NK-92 treated with Interleukin-12 subunit alpha and Interleukin-12 subunit beta, amount 100 ng/mL, for 24 hours (cell line): ENCODE measurements around the gene ABHD10.
A peak's percentile ranks its signal among the peaks of the same experiment; 100 is the strongest.

ENCODE experiments used
- DNase-seq: peaks from one replicate; lab custom pipeline; 2025; lab: John Stamatoyannopoulos, UW

The ABHD10 gene

GRCh38 chr3:111965484-111965883 lies 13.3 kb upstream of the ABHD10 start:
- DNase-seq: no peak

GRCh38 chr3:111967068-111967467 lies 11.8 kb upstream of the ABHD10 start:
- DNase-seq: no peak

DNA sequence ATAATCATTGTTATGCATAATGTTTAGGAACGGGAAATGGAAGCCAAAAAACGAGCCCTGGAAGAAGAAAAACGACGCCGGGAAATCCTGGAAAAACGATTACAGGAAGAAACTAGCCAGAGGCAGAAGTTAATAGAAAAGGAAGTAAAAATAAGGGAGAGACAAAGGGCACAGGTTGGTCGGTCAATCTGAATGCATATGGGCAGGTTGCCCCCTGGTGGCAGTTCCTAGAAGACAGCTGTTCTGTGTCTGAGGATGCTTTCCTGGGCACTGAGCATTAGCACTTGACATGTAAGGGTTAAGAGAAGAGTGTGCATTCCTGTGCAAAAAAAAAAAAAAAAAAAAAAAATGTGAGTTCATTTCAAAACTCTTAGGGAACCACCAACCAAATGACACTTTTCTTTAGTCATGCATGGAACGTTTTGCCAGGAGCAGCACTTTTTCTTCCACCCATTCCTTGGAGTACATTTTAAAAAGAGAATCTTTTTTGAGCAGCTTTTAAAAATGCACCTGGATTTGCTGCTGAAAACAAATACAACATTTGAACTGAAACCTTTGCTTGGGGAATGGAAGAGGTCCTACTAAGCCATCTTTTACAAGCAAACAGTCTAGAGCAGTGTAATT lies 11.1 kb upstream of the ABHD10 start:
- DNase-seq: peak; percentile 74

- no peak for DNase-seq
Measured at GRCh38 chr3:111968319-111969054, 10.3 kb upstream of the ABHD10 start.

DNA sequence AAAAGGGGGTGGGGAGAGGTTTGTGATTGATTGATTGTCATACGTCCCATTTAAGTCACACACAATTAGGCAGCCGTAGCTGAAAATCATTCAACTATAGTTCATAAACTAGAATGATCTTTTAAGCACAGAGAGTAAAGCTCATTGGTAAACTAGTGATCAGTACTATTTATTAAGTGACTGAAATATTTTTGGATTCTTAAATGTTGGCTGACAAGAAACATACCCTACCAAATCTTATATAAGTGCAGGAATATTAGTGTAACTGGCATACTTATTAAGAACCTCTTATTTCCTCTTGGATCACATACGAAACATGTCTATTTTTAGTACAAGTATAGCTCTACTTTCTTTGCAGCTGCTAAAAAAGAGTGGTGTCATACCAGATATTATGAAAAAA lies 8.4 kb upstream of the ABHD10 start:
- no peak for DNase-seq

DNA sequence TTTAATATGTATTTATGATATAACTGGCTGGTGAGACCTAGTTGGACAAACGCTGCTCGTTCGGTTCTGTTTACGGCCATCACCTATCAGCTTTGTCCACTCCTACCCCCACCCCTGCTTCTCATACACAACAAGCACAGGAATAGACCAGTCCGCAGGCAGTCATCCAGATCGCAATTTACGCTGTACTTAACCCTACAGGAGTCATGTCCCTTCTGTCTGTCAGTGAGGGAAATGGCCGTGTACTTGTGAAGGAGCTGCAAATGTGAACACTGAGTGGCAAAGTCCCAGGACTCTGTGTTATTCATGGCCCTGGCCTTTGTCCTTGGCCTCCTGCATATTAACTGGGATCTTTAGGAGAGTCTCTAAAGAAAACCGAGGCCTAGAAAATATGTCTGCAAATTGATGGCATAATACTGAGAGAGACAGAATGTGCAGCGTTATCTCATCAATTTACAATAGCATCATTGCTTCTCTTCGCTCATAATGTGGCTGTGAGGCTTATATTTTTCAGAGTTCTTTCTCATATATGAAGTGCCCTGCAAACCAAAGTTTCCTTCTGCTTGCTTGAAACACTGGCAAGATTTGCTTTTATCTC lies 7.2 kb upstream of the ABHD10 start:
- DNase-seq: no peak

DNA sequence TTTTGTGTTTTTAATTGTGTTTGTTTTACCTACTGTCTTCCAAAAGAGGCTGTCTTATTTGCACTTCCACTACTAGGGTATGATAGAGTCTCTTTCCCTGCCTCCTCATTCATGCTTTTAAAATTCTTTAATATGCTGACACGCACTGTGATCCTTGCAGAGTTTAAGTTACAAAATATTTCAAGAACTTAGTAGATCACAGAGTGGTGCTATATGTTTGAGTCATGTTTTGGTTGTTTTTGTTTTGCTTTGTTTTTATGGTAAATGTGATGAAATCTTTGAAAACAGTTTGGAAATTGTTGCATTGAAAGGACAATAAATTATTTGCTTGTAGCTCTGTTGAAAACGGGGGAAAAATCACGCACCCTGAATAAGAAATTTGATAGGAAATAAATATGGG lies 5.9 kb upstream of the ABHD10 start:
- no peak for DNase-seq

- no peak for DNase-seq
Measured at GRCh38 chr3:111975131-111975530, 3.7 kb upstream of the ABHD10 start.

- no peak for DNase-seq
Measured at GRCh38 chr3:111976254-111976653, 2.6 kb upstream of the ABHD10 start.

- DNase-seq: no peak
Measured at GRCh38 chr3:111979434-111980038, 710 bp downstream of the ABHD10 start.

DNA sequence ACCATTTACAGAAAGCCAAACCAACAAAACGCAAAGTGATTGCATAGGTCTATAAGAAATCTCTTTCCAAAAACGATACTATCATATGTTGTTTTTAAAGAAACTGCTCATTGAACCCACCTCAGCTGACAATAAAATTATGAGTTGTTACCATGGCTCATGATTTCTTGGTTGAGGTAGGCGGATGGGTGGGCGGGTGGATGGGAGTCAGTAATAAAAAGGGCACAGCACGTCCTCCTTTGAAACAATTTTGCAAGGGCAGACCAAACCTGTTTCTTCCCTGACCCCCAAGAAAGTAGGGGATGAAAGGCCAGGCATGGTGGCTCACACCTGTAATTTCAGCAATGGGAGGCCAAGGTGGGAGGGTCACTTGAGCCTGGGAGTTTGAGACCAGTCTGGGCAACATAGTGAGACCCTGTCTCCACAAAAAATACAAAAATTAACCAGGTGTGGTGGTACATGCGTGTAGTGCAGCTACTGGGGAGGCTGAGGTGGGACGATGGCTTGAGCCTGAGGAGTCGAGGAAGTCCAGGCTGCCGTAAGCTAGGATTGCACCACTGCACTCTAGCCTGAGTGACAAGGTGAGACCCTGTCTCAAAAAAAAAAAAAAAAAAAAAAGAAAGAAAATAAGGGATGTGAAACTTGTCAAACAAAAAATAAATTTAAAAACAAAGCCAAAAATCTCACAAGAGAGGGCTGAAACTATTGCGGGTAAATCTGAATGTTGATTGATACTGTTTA lies 2.1 kb downstream of the ABHD10 start:
- DNase-seq: no peak

DNA sequence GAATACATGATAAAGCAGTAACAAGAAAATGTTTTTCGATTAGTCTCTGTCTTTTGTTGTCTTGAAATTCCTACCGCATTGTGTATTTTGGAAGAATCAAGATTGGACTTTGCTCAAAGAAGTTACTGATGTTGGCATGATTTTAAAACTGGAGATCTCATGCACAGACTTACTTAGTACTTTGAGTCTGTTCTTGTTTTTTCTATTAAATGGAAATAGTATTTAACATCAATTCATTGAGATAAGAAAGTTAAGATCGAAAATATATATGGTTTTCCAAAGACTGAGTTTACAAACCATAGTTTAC lies 2.6 kb downstream of the ABHD10 start:
- DNase-seq: no peak

- DNase-seq: no peak
Measured at GRCh38 chr3:111984636-111985298, 5.9 kb downstream of the ABHD10 start.

- DNase-seq: no peak
Measured at GRCh38 chr3:111986800-111987199, 8.0 kb downstream of the ABHD10 start.

- DNase-seq: no peak
Measured at GRCh38 chr3:111989061-111989678, 10.3 kb downstream of the ABHD10 start.

- no peak for DNase-seq
Measured at GRCh38 chr3:111993038-111993437, 14.2 kb downstream of the ABHD10 start.

GRCh38 chr3:111998636-111999483 lies 20.0 kb downstream of the ABHD10 start, which contains the start of gene TAGLN3:
TSS of gene TAGLN3 (plus strand) at chr3:111998922. CDS start at chr3:111999423, 501 bp downstream.
- no peak for DNase-seq

DNA sequence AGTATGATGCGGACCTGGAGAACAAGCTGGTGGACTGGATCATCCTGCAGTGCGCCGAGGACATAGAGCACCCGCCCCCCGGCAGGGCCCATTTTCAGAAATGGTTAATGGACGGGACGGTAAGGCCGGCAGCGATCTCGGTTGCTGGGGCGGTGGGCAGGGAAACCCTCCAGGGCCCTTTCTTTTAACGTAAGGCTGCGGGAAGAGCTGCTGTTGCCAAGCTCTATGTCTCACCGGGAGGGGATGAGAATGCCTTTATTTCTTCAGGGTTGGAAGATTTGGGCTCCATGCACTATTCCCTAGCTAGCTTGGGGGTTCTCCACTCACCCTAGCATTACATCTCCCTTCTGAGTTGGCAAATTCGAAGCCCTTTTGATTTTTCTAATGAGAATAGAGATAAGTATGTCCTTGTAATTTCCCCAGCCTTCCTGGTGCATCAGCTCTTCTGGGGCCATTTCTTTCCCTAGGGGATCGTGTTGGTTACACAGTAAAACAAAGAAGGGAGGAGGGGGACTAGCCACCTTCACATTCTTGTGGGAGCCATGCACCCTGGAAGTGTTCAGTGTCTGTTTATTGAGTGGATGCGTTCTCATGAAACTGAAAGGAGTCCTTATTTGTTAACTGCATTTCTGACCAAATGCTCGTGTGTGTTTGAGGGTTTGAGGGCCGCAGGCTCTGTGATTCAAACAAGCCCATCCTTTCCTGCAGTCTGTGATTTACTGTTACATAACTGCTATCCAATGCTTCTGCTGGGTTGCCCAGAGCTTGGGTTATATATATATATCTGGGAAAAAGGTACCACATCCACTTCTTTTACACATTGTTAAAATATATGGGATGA lies 20.9 kb downstream of the ABHD10 start:
- no peak for DNase-seq

GRCh38 chr3:112000367-112000771 lies 21.5 kb downstream of the ABHD10 start:
- DNase-seq: no peak

- no peak for DNase-seq
Measured at GRCh38 chr3:112000966-112001365, 22.1 kb downstream of the ABHD10 start.
